NCI-H2107 (cell line): Measurements from ENCODE around the gene SLITRK1.

ENCODE experiments used
- DNase-seq: peaks from one replicate; lab custom pipeline; 2025; lab: John Stamatoyannopoulos, UW

SLITRK1 gene

DNA sequence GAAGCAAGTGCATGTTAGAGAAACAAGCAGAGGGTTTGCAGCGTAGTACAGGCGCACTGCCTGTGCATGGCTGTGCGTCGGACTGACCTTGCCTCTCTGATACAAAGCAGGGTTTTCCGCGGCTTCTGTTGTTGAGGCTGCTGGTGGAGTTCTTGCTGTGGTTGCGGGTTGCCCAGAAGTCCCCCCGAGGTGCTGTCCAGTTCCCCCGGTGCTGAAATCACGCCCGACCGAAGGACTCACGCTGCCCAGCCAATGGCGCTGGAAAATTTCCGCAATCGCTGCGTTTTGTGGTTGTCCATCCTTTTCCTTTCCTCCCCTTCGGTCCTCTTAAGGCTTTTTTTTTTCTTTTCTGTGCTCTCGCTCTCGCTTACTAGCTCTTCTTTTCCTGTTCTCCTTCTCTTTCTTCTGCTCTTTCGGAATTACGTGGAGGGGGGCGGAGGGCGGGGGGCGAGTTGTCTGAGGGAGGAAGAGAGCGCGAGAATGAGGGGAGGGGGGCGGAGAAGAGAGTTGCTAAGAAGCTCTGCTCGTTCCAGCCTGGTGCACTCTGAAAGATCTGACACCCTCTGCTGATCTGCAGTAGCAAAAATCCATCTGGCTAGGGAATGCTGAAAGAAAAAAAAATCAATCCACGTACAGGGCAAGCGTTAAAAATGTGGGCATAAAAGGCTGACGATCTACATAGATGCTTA, at the start of gene SLITRK1:
SLITRK1 (minus strand) TSS at position 558 of the 689 bp plus-strand sequence. CDS start 967 bp downstream, outside the sequence.
- no peak for DNase-seq

DNA sequence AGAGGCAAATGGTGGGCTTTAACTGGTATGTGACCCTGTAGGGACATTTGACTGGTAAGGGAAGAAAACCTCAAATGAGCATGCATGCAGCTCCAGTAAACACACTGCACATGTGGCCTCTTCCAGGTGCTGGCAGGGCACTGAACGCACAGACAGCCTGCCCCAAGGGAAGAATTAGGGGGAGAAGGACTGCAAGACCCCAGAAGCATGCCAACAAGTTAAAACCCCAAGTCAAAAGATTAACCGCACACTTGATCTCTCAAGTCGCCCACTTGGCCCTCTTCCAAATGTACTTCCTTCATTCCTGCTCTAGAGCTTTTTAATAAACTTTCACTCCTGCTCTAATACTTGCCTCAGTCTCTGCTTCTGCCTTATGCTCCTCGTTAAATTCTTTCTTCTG, 46.9 kb upstream of the SLITRK1 start:
- DNase-seq = no peak

DNA sequence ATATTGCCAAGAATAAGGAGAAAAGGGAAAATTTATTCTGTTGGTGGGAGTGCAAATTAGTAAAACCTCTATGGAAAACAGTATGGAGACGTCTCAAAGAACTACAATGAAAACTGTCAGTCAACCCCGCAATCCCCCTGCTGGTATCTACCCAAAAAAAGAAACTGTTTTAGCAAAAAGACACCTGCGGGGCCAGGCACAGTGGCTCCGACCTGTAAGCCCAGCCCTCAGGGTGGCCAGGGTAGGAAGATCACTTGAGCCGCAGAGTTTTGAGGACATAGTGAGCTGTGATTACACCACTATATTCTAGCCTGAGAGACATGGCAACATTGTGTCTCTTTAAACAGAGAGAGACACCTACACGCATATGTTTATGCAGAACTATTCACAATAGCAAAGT, 37.5 kb upstream of the SLITRK1 start:
- DNase-seq = no peak

GRCh38 chr13:83914368-83914767, 32.1 kb upstream of the SLITRK1 start:
- no peak for DNase-seq

GRCh38 chr13:83907196-83907989, 25.1 kb upstream of the SLITRK1 start:
- no peak for DNase-seq

DNA sequence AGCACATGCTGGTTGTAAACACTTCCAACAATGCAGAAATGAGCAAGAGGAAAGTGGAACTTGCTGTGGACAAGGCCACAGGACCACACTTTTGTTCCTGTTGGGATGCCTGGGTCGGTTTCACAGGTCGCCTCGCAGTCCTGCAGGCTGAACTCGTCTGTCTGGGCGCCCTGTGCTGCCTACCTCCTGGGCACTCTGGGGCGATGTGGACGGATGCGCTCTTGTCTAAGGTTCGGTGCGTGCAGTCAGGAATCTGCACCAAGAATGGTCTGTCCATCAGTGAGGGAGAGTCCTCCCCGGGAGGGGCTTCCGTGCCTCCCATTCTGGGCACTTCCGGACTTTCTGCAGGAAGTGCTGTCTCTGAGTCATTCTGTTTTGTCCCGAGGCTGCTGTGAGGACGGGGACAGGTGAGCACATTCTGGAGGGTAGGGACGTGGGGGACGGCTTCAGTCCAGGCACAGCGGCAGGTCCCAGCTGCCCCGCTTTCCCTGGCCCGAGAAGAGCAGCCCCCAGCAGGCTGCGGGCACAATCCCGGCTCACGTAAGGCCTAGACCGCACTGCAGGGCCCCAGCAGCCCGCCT, 24.1 kb upstream of the SLITRK1 start:
- no peak for DNase-seq

- no peak for DNase-seq
Measured at GRCh38 chr13:83905641-83906040, 23.4 kb upstream of the SLITRK1 start.

DNA sequence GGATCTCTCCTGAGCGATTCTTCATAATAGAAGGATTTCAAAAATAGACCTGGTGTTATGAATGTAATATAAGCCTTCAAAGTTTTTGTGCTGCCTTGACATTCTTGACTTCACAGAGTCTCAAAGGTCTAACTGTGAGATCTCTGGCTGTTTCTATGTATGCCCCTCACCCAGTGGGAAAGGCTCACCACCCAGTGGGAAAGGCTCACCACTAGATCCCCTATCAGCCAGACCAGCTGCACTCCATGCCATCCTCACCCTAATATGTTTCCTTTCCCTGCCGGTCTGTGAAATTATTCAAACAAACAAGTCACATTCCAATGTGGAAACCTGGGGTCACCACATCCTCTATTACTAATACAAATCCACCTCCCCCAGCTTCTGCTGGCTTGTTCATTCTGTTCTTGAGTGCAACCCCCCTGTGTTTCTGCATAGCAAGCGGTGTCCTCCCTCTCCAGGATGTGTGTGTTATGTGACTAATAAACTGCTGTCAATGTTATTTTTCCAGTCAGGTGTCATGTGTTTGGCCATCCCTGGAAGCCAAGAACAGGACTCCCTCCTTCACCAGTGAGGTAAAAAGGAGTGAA, 13.8 kb upstream of the SLITRK1 start:
- DNase-seq = no peak

DNA sequence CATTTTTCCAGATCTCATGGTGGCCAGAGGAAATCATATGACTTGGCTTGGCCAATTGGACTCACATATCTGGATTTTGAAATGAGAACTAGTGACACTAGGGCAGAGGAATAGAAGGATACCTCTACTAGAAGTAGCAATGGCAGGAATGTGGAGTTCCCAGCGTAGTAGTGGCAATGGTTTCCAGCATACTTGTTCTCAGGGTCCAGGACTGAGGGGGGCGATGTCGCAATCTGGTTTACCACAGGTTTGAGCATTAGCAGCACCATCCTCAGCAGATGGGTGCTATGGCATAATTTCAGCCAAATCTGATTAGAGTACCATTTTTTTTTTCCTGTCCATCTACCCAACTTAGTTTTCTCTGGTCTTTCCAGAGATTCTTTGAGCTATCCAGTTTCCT, 8.1 kb upstream of the SLITRK1 start:
- no peak for DNase-seq

- no peak for DNase-seq
Measured at GRCh38 chr13:83884141-83884540, 1.9 kb upstream of the SLITRK1 start.

DNA sequence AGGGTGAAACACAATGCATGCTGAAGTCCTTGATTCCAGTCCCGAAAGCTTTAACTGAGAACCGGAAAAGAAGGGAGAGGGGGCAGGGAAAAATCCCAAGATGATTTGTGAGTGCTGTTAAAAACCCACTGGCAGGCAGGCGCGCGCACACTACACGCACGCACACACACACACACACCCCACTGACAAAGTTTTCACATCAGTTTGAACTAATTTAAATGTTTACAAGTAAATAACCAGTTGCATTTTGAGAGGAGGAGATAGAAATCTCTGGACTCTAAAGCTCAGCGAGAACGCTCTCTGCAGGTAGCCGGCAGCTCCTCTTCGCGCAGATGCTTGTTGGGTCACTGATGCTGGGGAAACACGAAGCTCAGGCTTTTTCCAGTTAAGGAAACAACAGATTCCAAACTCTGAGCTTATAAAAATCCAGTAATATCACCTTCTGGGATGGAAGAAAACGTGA, 818 bp upstream of the SLITRK1 start:
- no peak for DNase-seq

- no peak for DNase-seq
Measured at GRCh38 chr13:83882606-83882959, 309 bp upstream of the SLITRK1 start.

DNA sequence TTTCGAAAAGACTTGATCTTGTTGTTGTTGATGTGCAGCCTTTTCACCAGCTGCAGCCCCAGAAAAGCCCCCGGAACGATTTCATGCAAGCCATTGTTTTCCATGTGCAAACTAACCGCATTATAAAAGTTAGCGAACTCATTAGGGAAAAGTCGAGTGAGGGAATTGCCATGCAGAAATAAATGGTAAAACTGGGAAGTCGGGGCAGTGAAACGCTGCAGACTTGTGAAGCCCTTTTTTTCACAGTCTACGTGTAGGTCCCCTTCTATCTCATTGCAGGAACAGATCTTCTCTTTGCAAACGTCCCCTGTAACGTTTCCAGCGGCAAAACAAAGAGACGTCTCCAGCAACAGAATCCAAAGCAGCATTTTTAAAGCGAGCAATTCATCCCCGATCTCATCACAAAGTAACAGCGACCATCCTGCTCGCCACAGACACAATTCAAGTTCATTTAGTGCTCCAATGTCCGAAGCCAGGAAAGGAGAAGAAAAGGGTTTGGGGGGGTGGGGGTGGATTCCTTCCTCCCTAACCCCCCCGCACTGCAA, 1.1 kb downstream of the SLITRK1 start:
- DNase-seq = no peak

DNA sequence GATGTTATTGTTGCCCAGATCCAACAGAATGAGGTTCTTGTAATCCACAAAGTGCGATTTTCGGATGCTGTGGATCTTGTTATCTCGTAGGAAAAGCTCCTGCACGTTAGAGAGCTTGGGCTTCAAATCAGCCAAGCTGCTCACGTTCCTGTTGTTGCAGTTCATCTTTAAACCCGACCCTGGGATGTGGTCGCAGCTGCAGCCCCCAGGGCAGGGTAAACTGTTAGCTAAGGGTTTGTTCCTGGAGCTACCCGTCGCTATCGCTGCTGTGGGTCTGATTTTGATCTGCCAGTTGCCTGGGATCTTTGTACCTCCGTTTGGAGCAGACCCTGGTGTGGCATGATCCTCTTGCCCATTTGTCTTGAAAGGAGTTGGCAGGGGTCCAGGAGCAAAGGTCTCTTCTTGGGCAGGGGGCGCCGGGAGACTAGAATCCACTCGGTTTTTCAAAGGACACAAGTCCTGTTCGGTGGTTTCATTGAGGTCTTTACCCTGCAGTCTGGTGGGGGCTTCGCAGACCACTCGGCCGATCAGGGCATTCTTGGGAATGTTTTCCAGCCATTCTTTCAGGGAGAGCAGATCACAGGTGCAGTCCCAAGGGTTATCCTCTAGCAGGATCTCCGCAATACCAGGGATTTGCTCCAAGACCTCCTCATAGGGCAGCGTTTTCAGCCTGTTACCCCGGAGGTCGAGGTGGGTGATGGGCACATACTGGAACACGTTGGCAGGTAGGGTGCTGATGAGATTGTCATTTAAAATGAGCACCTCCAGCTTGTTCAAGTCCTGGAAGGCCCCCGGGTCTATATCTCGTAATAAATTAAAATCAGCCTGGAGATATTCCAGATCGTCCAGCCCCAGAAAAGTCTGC, 1.8 kb downstream of the SLITRK1 start:
- DNase-seq = no peak

DNA sequence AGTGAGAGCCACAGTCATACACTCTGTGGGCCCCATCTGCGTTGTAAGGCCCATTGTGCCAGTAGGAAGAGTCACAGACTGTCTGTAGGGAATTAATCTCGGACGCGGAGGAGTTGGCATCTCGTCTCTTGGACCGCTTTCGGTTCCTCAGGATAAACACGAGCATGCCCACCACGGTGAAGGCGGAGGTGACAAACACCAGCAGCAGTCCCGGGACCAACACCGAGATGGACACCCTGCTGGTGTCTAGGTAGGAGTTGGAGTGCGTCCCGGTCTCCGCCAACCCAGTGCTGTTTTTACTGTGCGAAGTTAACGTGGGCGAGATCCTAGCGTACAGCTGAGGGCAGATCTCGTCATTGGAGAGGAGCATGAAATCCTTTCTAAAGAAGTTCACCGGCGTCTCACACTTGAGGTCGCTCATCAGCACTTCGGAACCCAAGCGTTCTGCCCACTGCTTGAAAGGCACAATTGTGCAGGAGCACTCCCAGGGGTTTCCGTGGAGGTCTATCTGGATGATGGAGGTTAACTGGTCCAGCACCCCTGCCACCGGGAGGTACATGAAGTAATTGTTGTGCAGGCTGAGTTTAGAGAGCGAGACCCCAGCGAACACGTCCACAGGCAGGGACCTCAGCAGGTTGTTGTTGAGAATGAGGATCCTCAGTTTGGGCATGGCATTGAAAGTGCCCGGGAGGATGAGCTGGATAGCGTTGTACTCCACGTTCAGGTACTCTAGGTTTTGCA, 2.7 kb downstream of the SLITRK1 start:
- DNase-seq = no peak

DNA sequence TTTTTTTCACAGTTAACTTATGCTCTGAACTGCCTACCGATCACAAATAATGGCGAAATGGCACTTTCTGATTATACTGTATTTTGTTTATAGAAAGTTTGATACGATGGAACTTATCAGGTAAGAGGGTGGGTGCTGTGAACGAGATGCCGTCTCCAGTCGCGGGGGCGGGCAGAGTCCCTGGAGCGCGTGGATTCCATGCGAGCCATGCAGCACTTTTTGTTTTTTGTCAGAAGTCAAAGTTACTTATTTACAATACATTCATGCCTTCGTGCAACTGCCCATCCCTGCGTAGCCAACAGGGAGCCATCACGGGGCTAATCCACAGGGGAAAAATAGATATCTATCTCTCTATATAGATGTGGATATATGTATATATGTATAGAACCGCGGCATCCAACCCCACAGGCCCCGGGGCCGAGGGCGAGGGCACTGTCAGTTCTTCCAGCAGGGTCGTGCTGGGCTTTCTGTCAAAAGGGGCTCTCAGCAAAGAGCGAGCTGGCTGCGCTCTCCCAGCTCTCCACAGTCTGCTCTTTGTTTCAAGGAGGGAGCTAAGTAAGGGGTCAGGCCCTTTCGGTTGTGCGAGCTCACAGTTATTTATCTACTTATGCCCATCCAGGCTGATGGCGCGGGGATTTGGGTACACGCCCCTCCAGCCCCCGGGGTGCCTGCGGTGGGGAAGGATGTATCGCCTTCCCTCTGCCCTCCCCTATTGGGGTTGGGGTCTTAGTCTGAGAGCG, 3.4 kb downstream of the SLITRK1 start:
- DNase-seq = no peak

- no peak for DNase-seq
Measured at GRCh38 chr13:83877651-83878355, 4.5 kb downstream of the SLITRK1 start.

GRCh38 chr13:83876546-83876945, 5.7 kb downstream of the SLITRK1 start:
- no peak for DNase-seq

DNA sequence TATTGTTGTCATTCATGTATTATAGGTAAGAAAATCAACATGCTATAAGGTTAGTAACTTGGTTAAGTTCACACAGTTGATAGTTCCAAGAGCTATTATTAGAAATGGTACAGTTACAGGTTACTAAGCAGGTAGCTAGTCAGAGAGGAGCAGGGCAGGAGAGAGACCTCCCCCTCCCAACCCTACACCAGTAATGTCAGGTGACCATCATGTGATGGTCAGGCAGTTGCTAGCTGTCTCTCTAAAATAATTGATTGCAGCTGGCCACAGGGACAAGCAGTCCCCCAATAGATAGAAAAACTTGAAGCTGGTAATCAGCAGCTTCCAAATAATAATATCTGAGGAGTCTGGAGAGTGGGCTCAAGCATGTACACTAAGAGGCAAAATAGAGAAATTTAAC, 14.6 kb downstream of the SLITRK1 start:
- DNase-seq = no peak
